ENCODE results near the gene CDH13.

Gene CDH13

GRCh38 chr16:83517398-83517797 is 890.6 kb downstream of the CDH13 start:
- H3K9me3 Mint-ChIP-seq: peaks cover 20% of the 10 kb centered on the region

GRCh38 chr16:83520596-83520995 is 893.8 kb downstream of the CDH13 start:
- Mint-ChIP-seq H3K4me1 (ENCODE audit: low read depth) (no peaks in the 10 kb centered on the region), H3K9me3 (peaks cover 14% of the 10 kb centered on the region), H3K36me3 (ENCODE audit: low read depth) (no peaks in the 10 kb centered on the region), H3K27me3 (ENCODE audit: low read depth) (no peaks in the 10 kb centered on the region), H3K27ac (no peak overlapping the region), H3K4me3 (no peak overlapping the region)

More at GRCh38 chr16:83517398-83517797, 890.6 kb downstream of the CDH13 start:
- Mint-ChIP-seq H3K4me1 (ENCODE audit: low read depth) (no peaks in the 10 kb centered on the region), H3K27me3 (ENCODE audit: low read depth) (no peaks in the 10 kb centered on the region), H3K4me3 (no peak overlapping the region), H3K27ac (no peak overlapping the region), H3K36me3 (ENCODE audit: low read depth) (no peaks in the 10 kb centered on the region)

- Mint-ChIP-seq H3K27ac (no peak overlapping the region), H3K4me3 (no peak overlapping the region), H3K9me3 (peaks cover 6% of the 10 kb centered on the region), H3K4me1 (ENCODE audit: low read depth) (no peaks in the 10 kb centered on the region), H3K27me3 (ENCODE audit: low read depth) (no peaks in the 10 kb centered on the region), H3K36me3 (ENCODE audit: low read depth) (no peaks in the 10 kb centered on the region)
Measured at GRCh38 chr16:83530293-83530692, 903.5 kb downstream of the CDH13 start.

- Mint-ChIP-seq H3K4me3 (no peak overlapping the region), H3K4me1 (ENCODE audit: low read depth) (no peaks in the 10 kb centered on the region), H3K9me3 (peaks cover 10% of the 10 kb centered on the region), H3K27me3 (ENCODE audit: low read depth) (no peaks in the 10 kb centered on the region), H3K36me3 (ENCODE audit: low read depth) (no peaks in the 10 kb centered on the region), H3K27ac (no peak overlapping the region)
Measured at GRCh38 chr16:83532634-83533033, 905.9 kb downstream of the CDH13 start.

- no peaks in the 10 kb centered on the region for H3K36me3 Mint-ChIP-seq (ENCODE audit: low read depth)
- H3K4me3 Mint-ChIP-seq: no peak overlapping the region
- H3K4me1 Mint-ChIP-seq (ENCODE audit: low read depth): no peaks in the 10 kb centered on the region
- peaks cover 11% of the 10 kb centered on the region for H3K9me3 Mint-ChIP-seq
- no peak overlapping the region for H3K27ac Mint-ChIP-seq
- no peaks in the 10 kb centered on the region for H3K27me3 Mint-ChIP-seq (ENCODE audit: low read depth)
Measured at GRCh38 chr16:83533193-83533592, 906.4 kb downstream of the CDH13 start.

- H3K4me1 Mint-ChIP-seq (ENCODE audit: low read depth): no peaks in the 10 kb centered on the region
Measured at GRCh38 chr16:83538707-83539106, 911.9 kb downstream of the CDH13 start.

GRCh38 chr16:83539736-83540490 is 913.1 kb downstream of the CDH13 start:
- Mint-ChIP-seq H3K4me1 (ENCODE audit: low read depth) (no peaks in the 10 kb centered on the region), H3K4me3 (no peak overlapping the region), H3K27me3 (ENCODE audit: low read depth) (no peaks in the 10 kb centered on the region), H3K9me3 (peaks cover 8% of the 10 kb centered on the region), H3K27ac (no peak overlapping the region), H3K36me3 (ENCODE audit: low read depth) (no peaks in the 10 kb centered on the region)

More at GRCh38 chr16:83538707-83539106, 911.9 kb downstream of the CDH13 start:
- no peaks in the 10 kb centered on the region for H3K27me3 Mint-ChIP-seq (ENCODE audit: low read depth)
- H3K9me3 Mint-ChIP-seq: peaks cover 8% of the 10 kb centered on the region
- H3K36me3 Mint-ChIP-seq (ENCODE audit: low read depth): no peaks in the 10 kb centered on the region
- H3K27ac Mint-ChIP-seq: no peak overlapping the region
- no peak overlapping the region for H3K4me3 Mint-ChIP-seq

- Mint-ChIP-seq H3K27me3 (ENCODE audit: low read depth) (no peaks in the 10 kb centered on the region), H3K4me1 (ENCODE audit: low read depth) (no peaks in the 10 kb centered on the region), H3K27ac (no peak overlapping the region), H3K4me3 (no peak overlapping the region), H3K9me3 (peaks cover 8% of the 10 kb centered on the region), H3K36me3 (ENCODE audit: low read depth) (no peaks in the 10 kb centered on the region)
Measured at GRCh38 chr16:83541231-83541630, 914.5 kb downstream of the CDH13 start.

GRCh38 chr16:83542491-83542890 is 915.7 kb downstream of the CDH13 start:
- Mint-ChIP-seq H3K9me3 (peaks cover 4% of the 10 kb centered on the region), H3K4me3 (no peak overlapping the region), H3K4me1 (ENCODE audit: low read depth) (no peaks in the 10 kb centered on the region), H3K36me3 (ENCODE audit: low read depth) (no peaks in the 10 kb centered on the region), H3K27ac (no peak overlapping the region), H3K27me3 (ENCODE audit: low read depth) (no peaks in the 10 kb centered on the region)

GRCh38 chr16:83549316-83550182 is 922.8 kb downstream of the CDH13 start:
- Mint-ChIP-seq H3K36me3 (ENCODE audit: low read depth) (no peaks in the 10 kb centered on the region), H3K27ac (no peak overlapping the region), H3K27me3 (ENCODE audit: low read depth) (no peaks in the 10 kb centered on the region)

GRCh38 chr16:83550183-83550569 is 923.4 kb downstream of the CDH13 start:
- H3K27ac Mint-ChIP-seq: no peak overlapping the region
- no peaks in the 10 kb centered on the region for H3K4me1 Mint-ChIP-seq (ENCODE audit: low read depth)
- no peaks in the 10 kb centered on the region for H3K27me3 Mint-ChIP-seq (ENCODE audit: low read depth)
- no peaks in the 10 kb centered on the region for H3K9me3 Mint-ChIP-seq
- H3K4me3 Mint-ChIP-seq: no peak overlapping the region
- H3K36me3 Mint-ChIP-seq (ENCODE audit: low read depth): no peaks in the 10 kb centered on the region

More at GRCh38 chr16:83549316-83550182, 922.8 kb downstream of the CDH13 start:
- no peaks in the 10 kb centered on the region for H3K4me1 Mint-ChIP-seq (ENCODE audit: low read depth)
- no peaks in the 10 kb centered on the region for H3K9me3 Mint-ChIP-seq
- no peak overlapping the region for H3K4me3 Mint-ChIP-seq

- Mint-ChIP-seq H3K27ac (no peak overlapping the region), H3K4me3 (no peak overlapping the region), H3K4me1 (ENCODE audit: low read depth) (no peaks in the 10 kb centered on the region), H3K9me3 (no peaks in the 10 kb centered on the region), H3K27me3 (ENCODE audit: low read depth) (no peaks in the 10 kb centered on the region), H3K36me3 (ENCODE audit: low read depth) (no peaks in the 10 kb centered on the region)
Measured at GRCh38 chr16:83552228-83552627, 925.5 kb downstream of the CDH13 start.

GRCh38 chr16:83552930-83553329 is 926.2 kb downstream of the CDH13 start:
- Mint-ChIP-seq H3K4me1 (ENCODE audit: low read depth) (no peaks in the 10 kb centered on the region), H3K27me3 (ENCODE audit: low read depth) (no peaks in the 10 kb centered on the region), H3K36me3 (ENCODE audit: low read depth) (no peaks in the 10 kb centered on the region), H3K27ac (no peak overlapping the region), H3K9me3 (no peaks in the 10 kb centered on the region), H3K4me3 (no peak overlapping the region)

- H3K36me3 Mint-ChIP-seq (ENCODE audit: low read depth): no peaks in the 10 kb centered on the region
- no peak overlapping the region for H3K4me3 Mint-ChIP-seq
- no peaks in the 10 kb centered on the region for H3K9me3 Mint-ChIP-seq
- H3K27ac Mint-ChIP-seq: no peak overlapping the region
- H3K27me3 Mint-ChIP-seq (ENCODE audit: low read depth): no peaks in the 10 kb centered on the region
- H3K4me1 Mint-ChIP-seq (ENCODE audit: low read depth): no peaks in the 10 kb centered on the region
Measured at GRCh38 chr16:83554096-83554495, 927.3 kb downstream of the CDH13 start.

GRCh38 chr16:83554540-83554939 is 927.8 kb downstream of the CDH13 start:
- Mint-ChIP-seq H3K4me1 (ENCODE audit: low read depth) (no peaks in the 10 kb centered on the region), H3K4me3 (no peak overlapping the region), H3K36me3 (ENCODE audit: low read depth) (no peaks in the 10 kb centered on the region), H3K27ac (no peak overlapping the region), H3K9me3 (no peaks in the 10 kb centered on the region), H3K27me3 (ENCODE audit: low read depth) (no peaks in the 10 kb centered on the region)
